ENCODE results near the gene ZBTB37.
"Not testable (repeated sequence)": the region's sequence is repeated elsewhere in the genome, so short reads cannot be mapped to it uniquely, and the experiment has no call there.

Gene ZBTB37

DNA sequence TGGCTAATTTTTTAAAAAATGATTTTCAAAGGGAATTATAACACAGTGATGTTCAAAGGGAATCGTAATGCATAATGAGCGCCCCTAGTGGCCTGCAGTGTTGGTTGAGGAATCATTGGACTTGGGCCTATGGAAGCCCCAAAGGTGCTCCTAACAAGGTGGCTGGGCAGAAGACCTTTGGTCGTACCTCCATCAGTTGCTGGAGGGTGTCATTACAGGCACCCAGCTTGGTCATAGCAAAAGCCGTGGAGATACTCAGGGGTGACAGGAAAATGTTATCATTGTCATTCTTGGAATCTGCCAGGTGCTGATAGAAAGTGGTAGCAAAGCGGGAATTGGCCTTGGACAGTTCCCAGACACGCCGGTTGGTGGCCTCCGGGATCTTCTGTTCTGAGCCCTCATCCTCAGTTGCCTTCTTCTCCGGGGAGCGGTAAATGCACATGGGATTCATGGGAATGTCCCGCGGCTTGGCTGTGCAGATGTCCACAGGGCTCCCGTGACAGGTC, 46.2 kb downstream of the ZBTB37 start:
- no peak for FAIRE-seq

DNA sequence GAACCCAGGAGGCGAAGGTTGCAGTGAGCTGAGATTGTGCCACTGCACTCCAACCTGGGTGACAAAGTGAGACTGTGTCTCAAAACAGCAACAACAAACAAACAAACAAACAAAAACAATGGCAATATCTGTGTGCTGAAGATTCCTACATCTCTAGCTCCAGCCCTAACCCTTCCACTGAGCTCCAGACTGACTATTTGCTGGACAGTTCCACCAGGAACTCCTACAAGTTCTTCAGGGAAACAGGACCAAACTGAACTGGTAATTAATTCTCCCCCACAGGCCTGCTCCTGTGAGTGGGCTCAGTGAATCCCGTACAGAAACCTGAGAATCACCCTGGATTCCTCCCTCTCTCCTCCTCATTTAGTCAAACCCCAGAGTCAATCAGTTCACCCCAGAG, 47.4 kb downstream of the ZBTB37 start:
- no peak for FAIRE-seq

GRCh38 chr1:173916667-173917066, 48.5 kb downstream of the ZBTB37 start:
- no peak for FAIRE-seq

DNA sequence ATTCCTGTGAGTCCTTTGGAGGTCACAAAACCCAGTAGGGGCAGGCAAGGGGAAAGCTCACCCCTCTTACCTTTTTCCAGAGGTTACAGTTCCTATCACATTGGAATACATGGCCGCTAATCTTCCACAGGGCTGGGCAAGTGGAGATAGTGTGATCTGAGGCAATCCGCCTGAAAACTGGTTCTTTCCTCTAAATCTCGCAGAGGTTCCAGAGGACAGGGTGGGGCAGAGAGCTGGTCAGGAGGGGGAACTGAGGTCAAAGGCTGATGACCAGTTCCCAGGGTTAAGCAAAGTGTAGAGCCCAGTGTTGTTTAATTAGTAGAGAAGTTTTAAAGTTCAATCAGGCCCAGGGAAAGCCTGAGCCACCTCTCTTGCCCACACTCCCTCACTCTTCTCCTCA, 49.0 kb downstream of the ZBTB37 start, which contains the start of gene SERPINC1:
Gene SERPINC1, minus strand, starts transcription at position 179 of the 400 bp plus-strand sequence. Its CDS starts 68 bp downstream, at position 111.
- FAIRE-seq: no peak

GRCh38 chr1:173917635-173918493, 49.7 kb downstream of the ZBTB37 start:
- FAIRE-seq: no peak

- no peak for FAIRE-seq
Measured at GRCh38 chr1:173920861-173921260, 52.7 kb downstream of the ZBTB37 start.

GRCh38 chr1:173925306-173926242, 57.4 kb downstream of the ZBTB37 start:
- FAIRE-seq: no peak

DNA sequence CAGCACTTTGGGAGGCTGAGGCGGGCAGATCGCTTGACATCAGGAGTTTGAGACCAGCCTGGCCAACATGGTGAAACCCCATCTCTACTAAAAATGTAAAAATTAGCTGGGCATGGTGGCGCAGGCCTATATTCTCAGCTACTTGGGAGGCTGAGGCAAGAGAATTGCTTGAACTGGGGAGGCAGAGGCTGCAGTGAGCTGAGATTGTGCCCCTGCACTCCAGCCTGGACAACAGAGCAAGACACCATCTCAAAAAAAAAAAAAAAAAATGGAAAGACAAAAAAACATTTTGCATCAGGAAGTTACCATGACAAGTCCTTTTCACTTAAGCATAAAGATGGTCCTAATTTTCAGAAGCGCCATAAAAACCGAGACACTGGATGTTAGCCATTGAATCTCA, 62.4 kb downstream of the ZBTB37 start:
- FAIRE-seq: not testable (repeated sequence)

DNA sequence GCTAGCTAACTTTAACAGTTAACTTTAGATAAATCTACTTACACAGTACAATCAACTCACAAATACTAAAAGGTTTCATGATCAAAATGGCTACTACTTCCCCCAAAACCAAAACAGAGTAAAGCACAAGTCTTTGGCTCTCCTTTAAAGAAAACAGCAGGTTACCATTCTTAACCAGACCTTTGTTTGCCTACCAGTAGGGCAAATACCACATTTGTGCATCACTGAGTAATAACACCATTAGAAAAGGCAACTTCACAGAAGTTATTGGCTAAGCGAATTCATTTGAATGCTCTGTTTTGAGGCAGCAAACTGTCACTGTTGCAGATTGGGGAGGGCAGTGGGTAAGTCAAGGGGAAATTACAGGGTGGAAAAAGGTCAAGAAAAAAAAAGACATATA, 66.3 kb downstream of the ZBTB37 start:
- no peak for FAIRE-seq

- no peak for FAIRE-seq
Measured at GRCh38 chr1:173937062-173937461, 68.9 kb downstream of the ZBTB37 start.

DNA sequence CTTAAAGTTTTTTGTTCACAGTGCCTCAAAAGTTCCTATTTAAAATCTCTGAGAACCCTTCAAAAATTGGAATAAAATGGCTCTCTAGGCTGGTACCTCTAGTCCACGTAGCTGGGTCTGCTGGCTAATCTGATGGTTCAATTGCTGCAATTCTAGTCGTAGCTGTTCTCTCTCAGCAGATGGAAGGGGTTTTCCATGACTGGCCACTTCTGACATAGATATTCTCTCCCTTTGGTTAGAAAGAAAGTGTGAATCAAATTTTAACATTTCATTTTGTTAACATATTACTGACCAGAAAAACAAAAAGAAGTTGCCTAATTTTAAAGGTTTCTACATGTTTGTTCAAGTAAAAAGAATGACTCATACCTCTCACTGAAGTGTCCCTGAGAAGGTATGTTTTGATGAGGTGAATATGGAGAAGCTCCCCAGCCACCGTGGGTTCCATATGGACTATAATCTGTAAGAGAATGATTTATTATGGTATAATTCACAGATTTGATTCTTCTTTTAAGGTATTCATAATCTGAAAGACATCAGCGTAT, 78.3 kb downstream of the ZBTB37 start:
- no peak for FAIRE-seq

- FAIRE-seq: no peak
Measured at GRCh38 chr1:173948594-173948993, 80.4 kb downstream of the ZBTB37 start.

Measured in A204.1 (cell line).